ENCODE data around the gene PLD5. TPM values are rescaled to one million over a fixed set of nuclear protein-coding genes. Genes with fewer than 3 reads are reported as not detected.

Gene PLD5
- total and polyA plus RNA-seq, 9 donors = 0.35 to 6.2 (median 1.1) TPM

GRCh38 chr1:242522996-242523718, 1.3 kb downstream of the PLD5 start:
- intact Hi-C loops (cut with DNase I) = no loop called here
- Histone ChIP-seq H3K4me1 (ENCODE audit: insufficient read depth) (peaks cover 4% of the 10 kb centered on the region), H3K36me3 (no peaks in the 10 kb centered on the region), H3K4me3 (peak overlapping the region; percentile 40), H3K27me3 (no peaks in the 10 kb centered on the region), H3K27ac (no peak overlapping the region), H3K9me3 (no peaks in the 10 kb centered on the region)
- 4 to 5% (median 5%) methylated on average over 26 of the region's 26 CpGs for WGBS, 3 donors
- TF ChIP-seq, protein P1, sequence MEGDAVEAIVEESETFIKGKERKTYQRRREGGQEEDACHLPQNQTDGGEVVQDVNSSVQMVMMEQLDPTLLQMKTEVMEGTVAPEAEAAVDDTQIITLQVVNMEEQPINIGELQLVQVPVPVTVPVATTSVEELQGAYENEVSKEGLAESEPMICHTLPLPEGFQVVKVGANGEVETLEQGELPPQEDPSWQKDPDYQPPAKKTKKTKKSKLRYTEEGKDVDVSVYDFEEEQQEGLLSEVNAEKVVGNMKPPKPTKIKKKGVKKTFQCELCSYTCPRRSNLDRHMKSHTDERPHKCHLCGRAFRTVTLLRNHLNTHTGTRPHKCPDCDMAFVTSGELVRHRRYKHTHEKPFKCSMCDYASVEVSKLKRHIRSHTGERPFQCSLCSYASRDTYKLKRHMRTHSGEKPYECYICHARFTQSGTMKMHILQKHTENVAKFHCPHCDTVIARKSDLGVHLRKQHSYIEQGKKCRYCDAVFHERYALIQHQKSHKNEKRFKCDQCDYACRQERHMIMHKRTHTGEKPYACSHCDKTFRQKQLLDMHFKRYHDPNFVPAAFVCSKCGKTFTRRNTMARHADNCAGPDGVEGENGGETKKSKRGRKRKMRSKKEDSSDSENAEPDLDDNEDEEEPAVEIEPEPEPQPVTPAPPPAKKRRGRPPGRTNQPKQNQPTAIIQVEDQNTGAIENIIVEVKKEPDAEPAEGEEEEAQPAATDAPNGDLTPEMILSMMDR (IDR thresholded peaks at IDR 0.05) = no peak
- no peak for TF ChIP-seq POLR2A (IDR thresholded peaks at IDR 0.05)
- no peak for TF ChIP-seq EP300 (IDR thresholded peaks at IDR 0.05)
- no peak for DNase-seq

DNA sequence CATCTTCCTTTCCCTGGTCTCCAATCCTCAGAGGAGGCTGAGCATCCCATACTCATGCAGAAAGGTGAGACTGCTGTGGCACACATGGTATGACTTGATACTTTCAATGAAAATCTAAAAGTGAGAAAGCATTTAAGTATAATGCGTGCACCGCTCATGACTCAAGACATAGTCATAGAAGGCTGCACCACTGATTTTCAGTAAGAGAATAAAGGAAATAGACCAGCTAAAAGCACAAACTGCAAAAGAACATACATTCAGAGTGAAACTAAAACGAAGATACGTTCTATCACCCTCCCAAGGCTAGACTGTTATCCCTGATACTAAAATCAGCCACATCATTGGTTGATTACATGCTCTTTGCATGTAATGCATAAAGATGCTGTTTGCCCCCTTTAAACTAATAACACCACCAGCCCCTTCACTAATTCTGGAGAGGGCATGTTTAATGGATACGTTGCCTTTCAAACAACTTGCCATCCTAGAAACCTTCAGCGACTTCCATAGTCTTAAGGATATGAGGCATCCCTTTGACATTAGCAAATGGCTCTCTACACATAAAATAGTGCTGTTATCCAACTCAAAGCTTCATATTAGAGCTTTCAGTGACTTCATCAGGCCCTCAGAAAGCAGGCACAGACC, 2.1 kb downstream of the PLD5 start:
- DNase-seq = no peak
- intact Hi-C loops (cut with DNase I) = no loop called here
- 56 to 67% (median 60%) methylated on average over 6 of the region's 6 CpGs for WGBS, 3 donors
- no peaks in the 10 kb centered on the region for H3K27me3 ChIP-seq
- H3K27ac ChIP-seq = no peak overlapping the region
- H3K4me1 ChIP-seq (ENCODE audit: insufficient read depth) = peaks cover 4% of the 10 kb centered on the region
- no peaks in the 10 kb centered on the region for H3K9me3 ChIP-seq
- H3K4me3 ChIP-seq = no peak overlapping the region
- TF ChIP-seq EP300 (IDR thresholded peaks at IDR 0.05) (no peak), POLR2A (IDR thresholded peaks at IDR 0.05) (no peak)
- TF ChIP-seq, protein P1 (IDR thresholded peaks at IDR 0.05) = no peak
- no peaks in the 10 kb centered on the region for H3K36me3 ChIP-seq

DNA sequence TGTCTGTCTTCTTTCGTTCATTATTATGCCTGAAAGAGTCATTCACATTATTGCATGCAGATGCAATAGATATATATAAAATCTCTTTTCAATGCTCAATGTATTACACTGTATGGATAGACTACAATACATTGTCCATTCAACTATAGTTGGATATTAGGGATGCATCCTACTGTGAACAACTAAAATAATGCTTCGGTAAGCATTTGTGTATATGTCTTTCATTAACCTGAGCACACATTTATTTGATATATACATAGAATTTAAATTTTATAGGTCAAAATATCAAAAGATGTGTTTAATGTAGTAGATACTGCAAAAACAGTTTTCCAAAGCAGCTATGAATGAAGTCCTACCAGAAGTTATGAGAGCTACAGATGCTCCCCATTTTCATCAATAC, 8.9 kb downstream of the PLD5 start:
- H3K27me3 ChIP-seq = no peaks in the 10 kb centered on the region
- H3K27ac ChIP-seq = no peak overlapping the region
- no peaks in the 10 kb centered on the region for H3K9me3 ChIP-seq
- no peak overlapping the region for H3K4me3 ChIP-seq
- no peaks in the 10 kb centered on the region for H3K4me1 ChIP-seq (ENCODE audit: insufficient read depth)
- DNase-seq = no peak
- intact Hi-C loops (cut with DNase I) = no loop called here
- TF ChIP-seq, protein P1 (IDR thresholded peaks at IDR 0.05) = no peak
- TF ChIP-seq EP300 (IDR thresholded peaks at IDR 0.05) (no peak), POLR2A (IDR thresholded peaks at IDR 0.05) (no peak)
- 58 to 90% (median 86%) methylated on average over 2 of the region's 2 CpGs for WGBS, 3 donors
- no peaks in the 10 kb centered on the region for H3K36me3 ChIP-seq

GRCh38 chr1:242506724-242507123, 17.8 kb downstream of the PLD5 start:
- intact Hi-C loops (cut with DNase I) = no loop called here
- Histone ChIP-seq H3K9me3 (no peaks in the 10 kb centered on the region), H3K4me1 (ENCODE audit: insufficient read depth) (no peaks in the 10 kb centered on the region), H3K27ac (no peak overlapping the region), H3K27me3 (no peaks in the 10 kb centered on the region), H3K36me3 (no peaks in the 10 kb centered on the region), H3K4me3 (no peak overlapping the region)
- TF ChIP-seq POLR2A (IDR thresholded peaks at IDR 0.05) (no peak), EP300 (IDR thresholded peaks at IDR 0.05) (no peak)
- TF ChIP-seq, protein P1 (IDR thresholded peaks at IDR 0.05) = no peak
- no peak for DNase-seq
- WGBS, 3 donors = 89 to 93% (median 90%) methylated on average over 12 of the region's 12 CpGs

Measured in ovary (tissue), 9 donors.